ENCODE results near the gene KIF2A.

Gene KIF2A

GRCh38 chr5:62333250-62333794 lies 27.3 kb downstream of the KIF2A start:
- no peak for DNase-seq (ENCODE audit: extremely low spot score)
- CTCF ChIA-PET, result no interaction called here
- POLR2A ChIA-PET, result interaction anchor here (1.2 kb wide), 1 partner anchor 70 kb away, joined by 4 read pairs; the partner anchor contains the start of gene DIMT1
- TF ChIP-seq CTBP1 (IDR thresholded peaks at IDR 0.05; ENCODE audit: borderline replicate concordance) (no peak), LEF1 (IDR thresholded peaks at IDR 0.05; ENCODE audit: borderline replicate concordance) (no peak), NFRKB (IDR thresholded peaks at IDR 0.05) (no peak), BHLHE40 (IDR thresholded peaks at IDR 0.05; ENCODE audit: borderline replicate concordance) (no peak), ELF4 (IDR thresholded peaks at IDR 0.05) (no peak), L3MBTL2 (conservative IDR thresholded peaks at IDR 0.05) (no peak), SUZ12 (IDR thresholded peaks at IDR 0.05) (no peak), HDGF (IDR thresholded peaks at IDR 0.05; ENCODE audit: borderline replicate concordance) (no peak)
- TF ChIP-seq, protein P1, sequence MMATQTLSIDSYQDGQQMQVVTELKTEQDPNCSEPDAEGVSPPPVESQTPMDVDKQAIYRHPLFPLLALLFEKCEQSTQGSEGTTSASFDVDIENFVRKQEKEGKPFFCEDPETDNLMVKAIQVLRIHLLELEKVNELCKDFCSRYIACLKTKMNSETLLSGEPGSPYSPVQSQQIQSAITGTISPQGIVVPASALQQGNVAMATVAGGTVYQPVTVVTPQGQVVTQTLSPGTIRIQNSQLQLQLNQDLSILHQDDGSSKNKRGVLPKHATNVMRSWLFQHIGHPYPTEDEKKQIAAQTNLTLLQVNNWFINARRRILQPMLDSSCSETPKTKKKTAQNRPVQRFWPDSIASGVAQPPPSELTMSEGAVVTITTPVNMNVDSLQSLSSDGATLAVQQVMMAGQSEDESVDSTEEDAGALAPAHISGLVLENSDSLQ (IDR thresholded peaks at IDR 0.05), result no peak

DNA sequence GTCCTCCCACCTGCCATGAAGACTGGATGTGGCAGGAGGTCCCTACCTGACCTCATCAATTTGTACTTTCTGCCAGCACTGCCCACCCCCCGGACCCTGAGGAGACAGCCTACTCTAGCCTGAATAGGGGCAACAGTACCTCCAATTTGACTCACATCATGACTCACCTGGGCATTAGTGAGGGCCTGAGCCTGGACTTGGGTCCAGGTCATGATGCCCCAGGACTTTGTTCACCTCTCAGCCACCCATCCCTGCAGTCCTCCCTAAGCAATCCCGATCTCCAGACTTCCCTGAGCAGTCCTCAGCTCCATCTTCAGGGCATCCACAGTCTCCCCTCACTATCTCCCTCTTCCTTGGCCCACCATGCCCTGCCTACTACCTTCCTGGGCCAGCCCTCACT lies 28.1 kb downstream of the KIF2A start:
- DNase-seq (ENCODE audit: extremely low spot score), result no peak
- POLR2A ChIA-PET, result interaction anchor here (1.2 kb wide), 1 partner anchor 70 kb away, joined by 4 read pairs; the partner anchor contains the start of gene DIMT1
- TF ChIP-seq ARNT (IDR thresholded peaks at IDR 0.05) (no peak), ZNF384 (IDR thresholded peaks at IDR 0.05) (no peak), SP1 (IDR thresholded peaks at IDR 0.05) (no peak), BHLHE40 (IDR thresholded peaks at IDR 0.05; ENCODE audit: borderline replicate concordance) (no peak), FOXA1 (IDR thresholded peaks at IDR 0.05) (no peak), FOXM1 (IDR thresholded peaks at IDR 0.05; ENCODE audit: borderline replicate concordance) (no peak), FOXK2 (IDR thresholded peaks at IDR 0.05) (no peak), ELF4 (IDR thresholded peaks at IDR 0.05) (no peak)
- TF ChIP-seq, protein P1 (IDR thresholded peaks at IDR 0.05), result no peak
- CTCF ChIA-PET, result no interaction called here

DNA sequence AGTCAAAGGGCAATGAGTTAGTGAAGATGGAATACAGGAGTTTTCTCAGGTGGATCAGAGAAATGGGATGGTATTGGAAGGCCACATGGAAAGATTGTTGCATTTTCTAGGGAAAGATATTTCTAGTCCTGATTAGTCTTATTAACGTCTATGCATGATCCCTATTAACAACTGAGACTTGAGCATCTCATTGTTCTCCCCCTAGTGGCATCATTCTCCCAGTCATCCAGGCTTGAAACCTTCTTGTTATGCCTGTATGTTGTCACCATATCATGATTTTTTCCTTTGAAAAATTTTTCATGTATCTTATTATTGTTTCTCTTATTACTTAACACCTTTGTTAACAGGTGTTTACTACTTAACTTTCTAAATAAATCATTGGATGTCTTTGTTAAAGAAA lies 34.4 kb downstream of the KIF2A start:
- ChIA-PET POLR2A (no interaction called here), CTCF (no interaction called here)
- TF ChIP-seq BHLHE40 (IDR thresholded peaks at IDR 0.05; ENCODE audit: borderline replicate concordance) (no peak), NFRKB (IDR thresholded peaks at IDR 0.05) (no peak), LEF1 (IDR thresholded peaks at IDR 0.05; ENCODE audit: borderline replicate concordance) (no peak), FOXM1 (IDR thresholded peaks at IDR 0.05; ENCODE audit: borderline replicate concordance) (no peak), ZNF384 (IDR thresholded peaks at IDR 0.05) (no peak), SP1 (IDR thresholded peaks at IDR 0.05) (no peak), FOXK2 (IDR thresholded peaks at IDR 0.05) (no peak), ELF4 (IDR thresholded peaks at IDR 0.05) (no peak), ARNT (IDR thresholded peaks at IDR 0.05) (no peak)
- no peak for DNase-seq (ENCODE audit: extremely low spot score)

DNA sequence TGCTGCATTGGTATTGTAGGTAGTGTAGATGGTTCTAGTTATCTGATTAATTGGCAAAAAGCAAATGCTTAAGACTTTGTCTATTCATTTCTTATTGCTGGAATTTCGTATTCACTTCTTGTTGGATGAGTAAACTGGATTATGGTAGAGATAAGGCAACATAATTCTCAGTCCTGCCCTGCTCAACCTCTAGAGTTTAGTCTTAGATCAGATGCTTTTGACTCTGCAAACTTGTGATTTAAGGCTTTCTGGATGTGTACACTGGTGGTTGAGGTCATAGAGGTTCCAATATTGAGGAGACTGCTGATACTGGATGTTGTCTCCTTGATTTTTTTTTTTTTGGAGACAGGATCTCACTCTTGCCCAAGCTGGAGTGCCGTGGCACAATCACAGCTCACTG lies 35.0 kb downstream of the KIF2A start:
- no peak for DNase-seq (ENCODE audit: extremely low spot score)
- CTCF ChIA-PET, result interaction anchor here (0.5 kb wide), 1 partner anchor 63 kb away, joined by 3 read pairs; the partner anchor contains the start of gene DIMT1
- POLR2A ChIA-PET, result no interaction called here
- no peak for TF ChIP-seq LEF1 (IDR thresholded peaks at IDR 0.05; ENCODE audit: borderline replicate concordance)
- no peak for TF ChIP-seq SP1 (IDR thresholded peaks at IDR 0.05)
- no peak for TF ChIP-seq ZNF384 (IDR thresholded peaks at IDR 0.05)
- no peak for TF ChIP-seq CTBP1 (IDR thresholded peaks at IDR 0.05; ENCODE audit: borderline replicate concordance)
- TF ChIP-seq TARDBP (IDR thresholded peaks at IDR 0.05), result no peak
- TF ChIP-seq, protein P1 (IDR thresholded peaks at IDR 0.05), result no peak
- TF ChIP-seq FOXM1 (IDR thresholded peaks at IDR 0.05; ENCODE audit: borderline replicate concordance), result no peak
- no peak for TF ChIP-seq BHLHE40 (IDR thresholded peaks at IDR 0.05; ENCODE audit: borderline replicate concordance)
- TF ChIP-seq ARNT (IDR thresholded peaks at IDR 0.05), result no peak
- TF ChIP-seq SUZ12 (IDR thresholded peaks at IDR 0.05), result no peak
- no peak for TF ChIP-seq FOXK2 (IDR thresholded peaks at IDR 0.05)
- TF ChIP-seq HDGF (IDR thresholded peaks at IDR 0.05; ENCODE audit: borderline replicate concordance), result no peak
- TF ChIP-seq L3MBTL2 (conservative IDR thresholded peaks at IDR 0.05), result no peak
- no peak for TF ChIP-seq NFRKB (IDR thresholded peaks at IDR 0.05)

DNA sequence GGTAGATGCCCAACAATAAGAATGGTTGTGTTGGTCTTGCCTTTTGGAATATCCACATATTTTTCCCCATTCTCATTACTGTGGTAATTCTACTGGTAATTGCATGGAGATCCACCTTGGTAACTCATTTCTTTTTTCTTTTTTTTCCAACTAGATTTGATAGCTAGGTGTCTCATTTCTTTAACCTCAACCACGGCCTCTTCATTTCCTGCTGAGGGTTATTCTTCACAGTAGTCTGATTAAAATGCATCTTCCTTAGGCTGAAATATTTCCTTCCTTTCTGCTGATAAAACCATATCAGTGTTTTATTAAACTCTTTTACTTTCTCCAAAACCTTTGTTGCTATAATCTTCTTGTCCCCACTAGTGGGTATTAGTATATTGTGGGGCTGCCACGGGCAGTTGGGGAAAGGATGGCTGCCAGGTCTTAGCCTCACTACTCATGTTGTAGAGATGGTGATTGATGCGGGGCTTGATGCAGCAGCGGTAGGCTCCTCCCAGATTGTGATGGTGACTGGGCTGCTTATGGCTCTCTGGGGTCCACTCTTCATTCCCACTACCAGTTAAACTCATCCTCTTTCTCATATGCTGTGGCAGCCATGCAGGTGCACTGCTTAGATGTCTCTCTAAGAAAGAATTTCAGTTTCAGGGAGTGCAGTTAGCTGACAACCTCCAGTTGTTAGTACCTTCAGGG lies 35.9 kb downstream of the KIF2A start:
- ChIA-PET POLR2A (no interaction called here), CTCF (no interaction called here)
- no peak for DNase-seq (ENCODE audit: extremely low spot score)
- TF ChIP-seq FOXK2 (IDR thresholded peaks at IDR 0.05) (no peak), LEF1 (IDR thresholded peaks at IDR 0.05; ENCODE audit: borderline replicate concordance) (no peak), ELF4 (IDR thresholded peaks at IDR 0.05) (no peak), ZNF384 (IDR thresholded peaks at IDR 0.05) (no peak), SUZ12 (IDR thresholded peaks at IDR 0.05) (no peak), ARNT (IDR thresholded peaks at IDR 0.05) (no peak)

DNA sequence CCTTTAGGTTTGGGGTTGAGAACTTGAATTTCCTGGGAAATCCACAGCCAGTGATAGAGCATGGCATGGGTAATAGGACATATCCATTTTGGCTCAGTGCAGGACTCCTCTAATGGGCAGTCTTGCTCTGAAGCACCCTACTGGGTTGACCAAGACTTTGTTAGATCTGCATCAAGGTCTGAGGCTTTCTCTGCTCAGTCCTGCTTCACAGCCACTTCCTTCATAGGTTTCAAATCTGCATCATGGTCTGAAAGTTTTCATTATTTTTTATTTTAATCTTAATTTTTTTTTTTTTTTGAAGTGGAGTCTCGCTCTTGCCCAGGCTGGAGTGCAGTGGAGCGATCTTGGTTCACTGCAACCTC lies 36.5 kb downstream of the KIF2A start:
- ChIA-PET CTCF (no interaction called here), POLR2A (no interaction called here)
- TF ChIP-seq ZNF384 (IDR thresholded peaks at IDR 0.05), result no peak
- TF ChIP-seq FOXM1 (IDR thresholded peaks at IDR 0.05; ENCODE audit: borderline replicate concordance), result no peak
- TF ChIP-seq NFRKB (IDR thresholded peaks at IDR 0.05), result no peak
- no peak for TF ChIP-seq CTBP1 (IDR thresholded peaks at IDR 0.05; ENCODE audit: borderline replicate concordance)
- no peak for TF ChIP-seq ARNT (IDR thresholded peaks at IDR 0.05)
- no peak for TF ChIP-seq LEF1 (IDR thresholded peaks at IDR 0.05; ENCODE audit: borderline replicate concordance)
- no peak for TF ChIP-seq HDGF (IDR thresholded peaks at IDR 0.05; ENCODE audit: borderline replicate concordance)
- no peak for TF ChIP-seq TARDBP (IDR thresholded peaks at IDR 0.05)
- TF ChIP-seq ELF4 (IDR thresholded peaks at IDR 0.05), result no peak
- TF ChIP-seq SUZ12 (IDR thresholded peaks at IDR 0.05), result no peak
- TF ChIP-seq FOXA1 (IDR thresholded peaks at IDR 0.05), result no peak
- no peak for DNase-seq (ENCODE audit: extremely low spot score)
